HepG2 (cell line): ENCODE data around the gene SKP1. TPM values are rescaled to one million over a fixed set of nuclear protein-coding genes. Genes with fewer than 3 reads are reported as not detected.

ENCODE experiments used
- CREM ChIP-seq, 2 experiments: sonication (generic) in 1 of 2; formaldehyde crosslinking in 1 of 2; IDR thresholded peaks; 2 replicates each; pipeline versions ENCODE4 v1.4.0 to v1.6.1; 2016 to 2020; ENCODE audit warnings: antibody characterized with exemption in 1 of 2, mild to moderate bottlenecking in 1 of 2, missing genetic modification reagents in 1 of 2
- FOXO4 ChIP-seq: sonication (generic); formaldehyde crosslinking; conservative IDR thresholded peaks from 2 replicates; pipeline ENCODE4 v1.8.1; 2023; ENCODE audit warnings: missing genetic modification reagents
- GMEB2 ChIP-seq: IDR thresholded peaks from 2 replicates; pipeline ENCODE4 v1.6.1; 2016; ENCODE audit warnings: missing biosample characterization, missing genetic modification reagents, low read depth
- JUN ChIP-seq: sonication (generic); formaldehyde crosslinking; IDR thresholded peaks from 2 replicates; pipeline ENCODE4 v1.4.0; 2020; ENCODE audit warnings: mild to moderate bottlenecking, missing genetic modification reagents
- KAT7 ChIP-seq: IDR thresholded peaks from 2 replicates; pipeline ENCODE4 v1.6.1; 2018; ENCODE audit warnings: borderline replicate concordance, missing compliant biosample characterization
- MAFG ChIP-seq: sonication (generic); formaldehyde crosslinking; IDR thresholded peaks from 2 replicates; pipeline ENCODE4 v1.5.1; 2020; ENCODE audit warnings: mild to moderate bottlenecking, missing genetic modification reagents
- PAF1 ChIP-seq: IDR thresholded peaks from 2 replicates; pipeline ENCODE4 v1.6.1; 2016; ENCODE audit warnings: missing genetic modification reagents, missing compliant biosample characterization
- SMARCE1 ChIP-seq: fragments of 450-650 bp; IDR thresholded peaks from 2 replicates; pipeline ENCODE4 v1.6.1; 2017; ENCODE audit warnings: borderline replicate concordance
- SRSF1 ChIP-seq: fragments of 200-400 bp; formaldehyde crosslinking; optimal IDR thresholded peaks from 2 replicates; pipeline ENCODE3; 2017; ENCODE audit warnings: mild to moderate bottlenecking, low read depth, low read length, moderate library complexity
- TBL1XR1 ChIP-seq: fragments of 150-350 bp; IDR thresholded peaks from 2 replicates; pipeline ENCODE4 v1.6.1; 2014; ENCODE audit warnings: borderline replicate concordance, low read length; ENCODE audit not compliant: partially characterized antibody
- TMF1 ChIP-seq: sonication (generic); formaldehyde crosslinking; IDR thresholded peaks from 2 replicates; pipeline ENCODE4 v1.8.1; 2022; ENCODE audit warnings: low read depth, missing genetic modification reagents
- UBTF ChIP-seq: sonication (generic); formaldehyde crosslinking; IDR thresholded peaks from 2 replicates; pipeline ENCODE4 v1.4.0; 2020; ENCODE audit warnings: mild to moderate bottlenecking, missing genetic modification reagents
- WIZ ChIP-seq: sonication (generic); formaldehyde crosslinking; IDR thresholded peaks from 2 replicates; pipeline ENCODE4 v1.5.1; 2020; ENCODE audit warnings: mild to moderate bottlenecking, missing genetic modification reagents
- ZBTB38 ChIP-seq: sonication (generic); formaldehyde crosslinking; IDR thresholded peaks from 2 replicates; pipeline ENCODE4 v1.5.1; 2020; ENCODE audit warnings: mild to moderate bottlenecking, missing genetic modification reagents
- ZKSCAN1 ChIP-seq: fragments of 150-350 bp; IDR thresholded peaks from 2 replicates; pipeline ENCODE4 v1.6.1; 2014; ENCODE audit warnings: low read length
- ZNF138 ChIP-seq: sonication (generic); formaldehyde crosslinking; IDR thresholded peaks from 2 replicates; pipeline ENCODE4 v1.5.0; 2020; ENCODE audit warnings: mild to moderate bottlenecking, low read depth, missing genetic modification reagents
- ZNF142 ChIP-seq: sonication (generic); formaldehyde crosslinking; IDR thresholded peaks from 2 replicates; pipeline ENCODE4 v1.4.0; 2020; ENCODE audit warnings: missing genetic modification reagents
- ZNF543 ChIP-seq: sonication (generic); formaldehyde crosslinking; IDR thresholded peaks from 2 replicates; pipeline ENCODE4 v1.4.0; 2020; ENCODE audit warnings: mild to moderate bottlenecking, missing genetic modification reagents
- polyA plus RNA-seq, 8 experiments: library from polyadenylated mRNA; depleted of rRNA in 3 of 8; stranded (reverse) in 7 of 8; unstranded in 1 of 8; fragments of >200 nt; fragmentation: Illumina TruSeq in 4 of 8; extraction: Trizol in 4 of 8; gene quantifications; 2 replicates each; pipeline versions ENCODE4 v1.2.1 to v1.2.3, GENCODE V29; 2011 to 2016; ENCODE audit warnings: low read depth in 4 of 8, missing spikeins in 1 of 8, mixed read lengths in 1 of 8; ENCODE audit not compliant: insufficient read depth in 1 of 8
- total RNA-seq, 5 experiments: library from RNA; depleted of rRNA; stranded (reverse); fragments of >200 nt; fragmentation: Illumina TruSeq; extraction: Trizol; gene quantifications; 2 replicates each; pipeline ENCODE4 v1.2.3, GENCODE V29; 2016; ENCODE audit warnings: low read depth in 1 of 5

The SKP1 gene
- total and polyA plus RNA-seq, 2 of the 13 experiments (the other 11 are each of a cell fraction or from before 2014, with no cell fraction given) = 134 to 340 TPM

GRCh38 chr5:134225780-134226440 lies 49.2 kb upstream of the SKP1 start, which contains the start of gene PPP2CA (continued):
- TF ChIP-seq MAFG (CRISPR knock-in tag) (0 out of 2 replicates have a peak, but pooled peaks have one; percentile 49), TBL1XR1 (peak; percentile 64), JUN (CRISPR knock-in tag) (peak; percentile 63; the same call in 1 of the 2 replicates), FOXO4 (CRISPR knock-in tag) (no peak), ZNF142 (CRISPR knock-in tag) (no peak), ZNF138 (CRISPR knock-in tag) (no peak; the same call in 1 of the 2 replicates), PAF1 (no peak), ZNF543 (CRISPR knock-in tag) (no peak), KAT7 (CRISPR knock-in tag) (peak; percentile 68; the same call in 1 of the 2 replicates), GMEB2 (CRISPR knock-in tag) (peak; percentile 84), ZKSCAN1 (no peak), ZBTB38 (CRISPR knock-in tag) (no peak), UBTF (CRISPR knock-in tag) (peak; percentile 46; the same call in 1 of the 2 replicates), SRSF1 (no peak), SMARCE1 (no peak), WIZ (CRISPR knock-in tag) (peak; percentile 16), CREM (IDR thresholded peaks at IDR 0.05) (peak; percentile 81), CREM (CRISPR knock-in tag; IDR thresholded peaks at IDR 0.05) (peak; percentile 54; the same call in 1 of the 2 replicates), TMF1 (peak; percentile 52)
